Stimulated activated CD4-positive, alpha-beta T cell treated with anti-CD3 and anti-CD28 coated beads, Interleukin-12 subunit alpha, Interleukin-12 subunit beta, amount 100 ng/mL, for 4 hours (primary cell): ENCODE measurements around the gene PRKAR2B.
"Not testable (repeated sequence)": the region's sequence is repeated elsewhere in the genome, so short reads cannot be mapped to it uniquely, and the experiment has no call there.

Experiments used
- DNase-seq: peaks from one replicate; pipeline ENCODE4 v3.0.0-alpha.2; 2020

The PRKAR2B gene

DNA sequence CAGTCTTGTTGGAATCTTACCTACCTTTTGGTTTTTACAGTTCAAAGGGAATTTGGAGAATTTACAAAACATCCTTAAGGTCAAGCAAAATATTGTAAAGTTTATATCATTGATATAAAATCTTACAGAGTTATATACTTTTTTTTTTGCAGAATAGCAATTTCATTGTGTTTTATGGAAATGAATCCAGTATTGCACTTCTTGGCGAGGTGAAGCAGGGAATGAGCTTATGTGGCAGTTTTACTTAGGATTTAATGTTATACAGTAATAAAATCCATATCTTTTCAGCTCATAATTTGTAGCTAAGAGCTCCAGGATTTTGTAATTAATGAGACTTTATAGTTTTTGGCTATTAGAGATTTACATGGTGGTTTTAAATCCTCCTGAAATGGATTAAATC is 5.0 kb downstream of the PRKAR2B start:
- no peak for DNase-seq

DNA sequence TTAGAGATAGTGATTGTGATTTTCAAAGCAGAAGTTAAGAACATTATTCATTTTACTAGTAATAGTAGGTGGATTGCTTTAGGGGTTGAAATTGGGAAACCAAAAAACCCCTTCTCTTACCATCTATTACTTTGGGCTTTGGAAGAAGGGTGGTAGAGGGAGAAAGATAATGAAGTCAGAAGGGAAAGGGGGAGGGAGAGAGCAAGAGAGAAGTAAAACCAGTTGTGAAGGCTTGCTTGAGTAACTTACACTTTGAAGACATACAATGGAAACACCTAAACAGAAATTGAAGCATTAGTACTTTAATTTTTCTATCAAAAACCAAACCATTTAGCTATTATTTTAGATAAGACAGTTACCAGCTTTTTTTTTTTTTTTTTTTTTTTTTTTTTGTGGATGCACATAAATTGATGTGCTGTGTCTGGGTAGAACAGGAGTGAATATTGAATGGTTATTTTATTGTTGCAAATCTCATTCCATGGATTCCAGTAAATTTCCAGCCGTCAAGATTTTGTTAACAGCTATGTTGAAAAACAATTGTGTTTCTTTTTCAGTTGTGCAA is 5.5 kb downstream of the PRKAR2B start:
- no peak for DNase-seq

DNA sequence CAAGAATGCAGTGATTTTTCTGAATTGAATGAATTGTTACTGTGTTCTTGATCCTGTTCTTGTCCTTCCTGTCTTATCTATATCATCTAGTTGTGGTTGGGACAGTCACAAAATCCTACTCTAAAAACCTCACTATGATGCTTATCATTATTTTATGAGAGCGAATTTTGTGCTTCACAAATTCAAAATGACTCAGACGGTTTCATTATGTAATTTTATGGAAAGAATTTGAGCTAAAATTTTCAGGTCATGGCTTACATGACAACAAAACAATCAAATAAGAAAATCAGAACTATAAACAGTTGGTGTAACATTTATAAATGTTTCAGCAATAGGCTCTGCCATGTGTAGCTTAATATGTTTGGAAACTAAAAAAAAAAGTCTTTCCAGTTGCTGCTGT is 6.9 kb downstream of the PRKAR2B start:
- DNase-seq = no peak

DNA sequence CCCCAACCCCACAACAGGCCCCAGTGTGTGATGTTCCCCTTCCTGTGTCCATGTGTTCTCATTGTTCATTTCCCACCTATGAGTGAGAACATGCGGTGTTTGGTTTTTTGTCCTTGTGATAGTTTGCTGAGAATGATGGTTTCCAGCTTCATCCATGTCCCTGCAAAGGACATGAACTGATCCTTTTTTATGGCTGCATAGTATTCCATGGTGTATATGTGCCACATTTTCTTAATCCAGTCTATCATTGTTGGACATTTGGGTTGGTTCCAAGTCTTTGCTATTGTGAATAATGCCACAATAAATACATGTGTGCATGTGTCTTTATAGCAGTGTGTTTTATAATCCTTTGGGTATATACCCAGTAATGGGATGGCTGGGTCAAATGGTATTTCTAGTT is 10.5 kb downstream of the PRKAR2B start:
- DNase-seq = not testable (repeated sequence)

DNA sequence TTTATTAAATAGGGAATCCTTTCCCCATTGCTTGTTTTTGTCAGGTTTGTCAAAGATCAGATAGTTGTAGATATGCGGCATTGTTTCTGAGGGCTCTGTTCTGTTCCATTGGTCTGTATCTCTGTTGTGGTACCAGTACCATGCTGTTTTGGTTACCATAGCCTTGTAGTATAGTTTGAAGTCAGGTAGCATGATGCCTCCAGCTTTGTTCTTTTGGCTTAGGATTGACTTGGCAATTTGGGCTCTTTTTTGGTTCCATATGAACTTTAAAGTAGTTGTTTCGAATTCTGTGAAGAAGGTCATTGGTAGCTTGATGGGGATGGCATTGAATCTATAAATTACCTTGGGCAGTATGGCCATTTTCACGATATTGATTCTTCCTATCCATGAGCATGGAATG is 11.6 kb downstream of the PRKAR2B start:
- not testable (repeated sequence) for DNase-seq

DNA sequence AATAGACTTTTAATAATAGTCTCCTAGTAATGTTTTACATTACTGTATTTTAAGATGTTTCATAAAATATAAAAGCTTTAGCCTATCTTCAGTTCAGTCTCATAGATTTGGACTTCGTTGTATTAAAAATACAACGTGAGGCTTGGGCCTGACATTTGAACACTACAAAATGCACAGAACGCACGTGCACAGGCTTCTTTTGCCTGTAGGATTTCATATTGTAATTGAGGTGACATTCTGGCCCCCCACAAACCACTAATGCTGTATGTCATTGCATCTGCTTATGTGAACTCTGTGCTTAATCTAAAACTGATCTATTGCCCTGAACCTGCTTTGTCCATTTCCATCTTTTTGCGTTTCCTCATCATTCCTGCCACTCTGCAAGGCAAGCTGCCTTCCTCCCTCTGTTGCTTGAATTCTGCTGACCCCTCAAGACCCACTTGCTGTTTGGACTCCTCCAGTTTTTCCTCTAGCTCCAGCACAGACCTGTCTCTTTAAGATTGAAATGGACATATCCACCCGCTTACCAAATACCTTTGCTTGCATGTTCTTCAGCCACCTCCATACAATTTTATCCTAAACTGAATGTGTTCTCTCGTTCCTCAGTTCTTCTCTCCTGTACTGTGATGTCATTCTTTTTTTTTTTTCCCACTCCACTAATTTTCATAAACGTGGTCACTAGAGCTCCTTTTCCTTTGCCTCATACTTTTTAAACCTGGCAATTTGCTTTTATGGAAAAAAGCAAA is 12.4 kb downstream of the PRKAR2B start:
- no peak for DNase-seq

DNA sequence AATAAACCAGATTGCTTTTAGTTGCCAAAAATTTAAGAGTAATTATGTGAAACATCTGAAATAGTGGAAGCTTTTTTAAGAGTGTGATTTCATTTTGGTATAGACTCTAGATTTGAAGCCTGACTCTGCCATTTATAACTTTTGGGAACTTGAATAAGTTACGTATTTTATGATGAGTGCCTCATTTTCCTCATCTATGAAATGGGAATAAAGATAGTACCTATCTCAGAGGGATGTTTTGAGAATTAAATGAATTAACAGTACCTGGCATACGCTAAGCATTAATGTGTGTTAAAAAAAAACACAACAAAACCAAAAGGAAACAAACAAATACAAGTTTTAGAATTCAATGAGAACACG is 12.9 kb downstream of the PRKAR2B start:
- no peak for DNase-seq

DNA sequence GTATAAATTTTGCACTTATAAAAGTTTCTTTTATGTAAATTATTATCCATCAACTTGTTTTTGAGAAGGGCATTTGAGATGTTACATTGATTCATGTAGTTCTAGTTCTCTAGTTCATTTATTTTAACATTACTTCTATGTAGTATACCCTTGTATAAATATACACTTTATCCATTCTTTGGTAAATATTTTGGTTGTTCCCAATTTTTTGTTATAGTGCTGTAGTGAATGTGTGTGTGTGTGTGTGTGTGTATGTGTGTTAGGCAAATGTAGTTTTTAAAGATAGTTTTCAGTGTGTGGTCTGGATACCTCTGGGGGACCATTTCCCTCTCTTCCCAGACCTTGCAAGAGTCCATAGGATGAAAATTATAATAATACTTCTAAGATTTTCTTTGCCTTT is 15.0 kb downstream of the PRKAR2B start:
- DNase-seq = no peak

DNA sequence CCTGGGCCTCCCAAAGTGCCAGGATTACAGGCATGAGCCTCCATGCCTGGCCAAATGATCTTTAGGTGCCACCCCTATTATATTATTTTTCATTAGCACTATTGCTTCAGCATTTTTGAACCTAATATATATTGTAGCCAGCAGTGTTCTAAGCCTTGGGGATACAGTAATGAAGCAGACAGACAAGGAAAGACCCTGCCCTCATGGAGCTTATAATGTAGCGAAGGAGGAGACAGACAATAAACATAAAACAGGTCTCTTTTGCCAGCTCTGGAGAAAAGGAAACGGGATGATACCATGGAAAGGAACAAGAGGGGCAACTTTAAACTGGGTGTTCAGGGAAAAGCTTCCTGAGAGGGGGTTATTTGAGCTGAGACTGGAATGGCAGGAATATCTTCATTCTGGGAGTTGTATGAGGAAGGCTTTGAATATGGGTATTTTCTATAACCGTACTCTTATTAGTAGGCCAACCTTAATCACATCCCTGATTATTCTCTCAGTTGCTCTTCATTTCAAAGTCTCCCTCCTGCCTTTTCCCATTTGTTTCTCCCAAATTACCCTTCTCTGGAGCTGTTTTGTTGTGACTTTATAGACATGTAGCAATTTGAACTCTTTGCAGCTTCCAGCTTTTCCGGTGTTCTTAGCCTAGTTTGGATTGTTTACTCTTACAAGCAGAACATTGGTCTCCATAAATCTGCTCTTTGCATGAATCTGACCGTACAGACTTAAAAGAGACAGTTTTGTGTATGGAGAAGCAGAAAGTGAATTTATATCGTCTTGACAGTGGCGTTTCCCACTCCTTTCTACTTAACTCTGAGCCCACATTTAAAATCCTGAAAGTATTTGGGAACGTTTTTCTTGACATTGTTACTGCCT is 19.0 kb downstream of the PRKAR2B start:
- no peak for DNase-seq

DNA sequence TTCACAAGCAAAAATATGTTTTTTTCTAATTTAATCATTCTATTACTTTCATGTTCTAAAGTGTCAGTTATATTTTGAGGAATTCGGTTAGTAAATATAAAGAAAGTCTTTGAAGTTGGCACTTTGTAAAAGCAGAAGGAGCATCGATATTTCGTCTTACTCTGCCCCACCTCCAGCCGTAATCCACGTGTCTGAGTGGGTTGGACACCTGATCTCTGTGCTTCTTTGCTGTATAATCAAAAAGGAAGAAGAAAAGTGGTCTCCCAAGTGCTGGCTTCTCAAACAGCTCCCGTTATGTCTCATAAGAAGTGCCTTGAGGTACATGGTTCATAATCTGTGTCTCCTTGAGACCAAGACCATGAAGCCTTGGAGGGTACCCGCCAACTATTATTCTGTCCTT is 19.8 kb downstream of the PRKAR2B start:
- no peak for DNase-seq

DNA sequence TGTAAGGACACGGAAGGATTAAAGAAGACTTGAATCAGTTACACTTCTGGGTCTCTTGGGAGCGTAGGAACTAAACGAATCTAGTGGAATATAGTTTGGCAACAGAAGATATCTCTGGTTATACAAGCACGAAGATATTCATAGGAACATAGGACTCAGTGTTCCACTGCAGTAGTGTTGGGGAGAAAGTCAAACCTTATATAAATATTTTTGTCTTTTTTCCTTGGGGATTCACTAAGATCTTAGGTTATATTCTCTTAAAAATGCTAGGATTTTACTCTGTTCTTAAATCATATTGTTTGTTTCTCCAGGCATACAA is 21.4 kb downstream of the PRKAR2B start:
- no peak for DNase-seq

DNA sequence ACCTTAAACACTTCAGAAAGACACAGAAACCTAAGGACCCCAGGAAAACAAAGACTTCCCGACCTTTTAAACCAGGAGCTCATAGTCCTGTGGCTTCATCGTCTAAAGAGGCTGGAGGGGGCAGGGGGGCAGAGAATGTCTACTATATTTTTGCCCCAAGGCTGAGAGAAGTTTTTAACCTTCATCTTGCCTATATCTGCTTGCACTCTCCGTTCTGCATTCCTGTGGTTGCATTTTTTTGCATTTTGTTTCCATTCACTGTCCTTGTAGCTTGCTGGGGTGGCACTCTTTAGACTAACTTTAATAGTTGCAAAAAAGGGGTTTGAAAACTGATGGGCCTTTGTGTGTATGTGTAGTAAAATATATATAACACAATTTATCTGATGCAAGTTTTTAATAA is 23.7 kb downstream of the PRKAR2B start:
- DNase-seq = no peak

DNA sequence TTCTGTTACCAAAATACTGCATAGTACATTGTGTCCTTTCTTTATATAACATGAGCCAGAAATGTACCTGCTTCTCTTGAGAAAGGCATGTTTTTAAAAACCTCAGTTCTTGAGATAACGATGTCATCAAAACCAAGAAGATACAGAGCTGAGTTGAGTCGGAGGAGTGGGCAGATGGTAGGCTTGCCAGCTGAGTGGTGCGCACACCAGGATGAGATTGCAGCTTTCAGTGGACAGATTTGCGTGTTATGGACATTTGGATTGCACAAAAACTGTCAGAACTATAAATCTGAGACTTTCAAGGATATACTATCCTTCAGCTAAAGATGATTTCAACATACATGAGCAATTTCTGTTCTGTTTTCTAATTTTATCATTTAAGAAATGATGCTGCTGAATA is 25.0 kb downstream of the PRKAR2B start:
- no peak for DNase-seq

DNA sequence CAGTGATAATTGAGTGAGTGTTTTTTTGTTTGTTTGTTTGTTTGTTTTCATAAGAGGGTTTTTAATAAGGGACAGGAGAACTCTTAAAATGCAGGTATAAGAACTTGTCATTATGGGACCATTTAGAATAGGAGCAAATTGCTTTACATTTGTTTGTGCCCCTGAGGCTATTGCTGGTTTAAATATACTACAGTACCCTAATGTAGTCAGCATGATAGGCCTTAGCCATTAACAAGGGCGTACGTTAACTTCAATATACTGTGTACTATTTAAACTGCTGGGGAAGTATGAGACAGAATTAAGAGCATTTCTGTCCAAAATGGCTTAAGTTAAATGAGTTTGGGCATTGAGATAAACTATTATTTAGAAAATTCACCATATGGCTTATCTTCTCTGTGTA is 26.2 kb downstream of the PRKAR2B start:
- DNase-seq = no peak

DNA sequence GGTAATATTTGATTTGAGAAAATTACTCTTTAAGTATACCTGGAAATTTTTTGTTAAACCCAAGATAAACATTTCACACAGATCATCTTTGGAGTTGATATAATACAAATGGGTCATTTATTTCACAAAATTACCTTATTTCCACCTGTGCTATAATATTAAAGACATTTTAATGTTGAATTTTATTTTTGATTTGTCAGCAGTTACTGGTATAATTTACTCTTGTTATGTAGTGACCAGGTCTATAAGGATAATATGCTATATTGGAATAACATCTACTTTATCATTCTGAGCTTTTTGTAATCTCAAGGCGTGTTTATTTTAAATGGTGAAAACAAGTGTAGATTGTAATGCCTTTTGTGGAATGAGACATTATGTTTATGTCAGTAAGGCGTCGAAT is 26.6 kb downstream of the PRKAR2B start:
- DNase-seq = no peak

DNA sequence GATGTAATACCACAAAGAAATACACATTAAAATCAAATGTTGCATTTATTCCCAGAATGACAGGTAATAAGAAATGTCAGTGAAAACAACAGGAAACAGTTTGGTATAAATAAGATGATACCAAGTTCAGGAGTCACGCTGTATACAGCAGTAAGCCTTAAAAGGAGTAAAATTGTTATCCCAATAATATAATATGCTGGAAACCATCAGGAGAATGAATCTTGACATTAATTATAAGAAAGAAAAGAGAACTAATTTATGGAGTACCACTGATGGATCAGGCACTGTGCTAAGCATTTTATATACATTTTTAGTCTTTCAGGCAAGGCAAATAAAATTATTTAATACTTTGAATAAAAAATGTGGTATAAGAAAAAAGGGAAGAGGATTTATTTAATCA is 27.6 kb downstream of the PRKAR2B start:
- no peak for DNase-seq

DNA sequence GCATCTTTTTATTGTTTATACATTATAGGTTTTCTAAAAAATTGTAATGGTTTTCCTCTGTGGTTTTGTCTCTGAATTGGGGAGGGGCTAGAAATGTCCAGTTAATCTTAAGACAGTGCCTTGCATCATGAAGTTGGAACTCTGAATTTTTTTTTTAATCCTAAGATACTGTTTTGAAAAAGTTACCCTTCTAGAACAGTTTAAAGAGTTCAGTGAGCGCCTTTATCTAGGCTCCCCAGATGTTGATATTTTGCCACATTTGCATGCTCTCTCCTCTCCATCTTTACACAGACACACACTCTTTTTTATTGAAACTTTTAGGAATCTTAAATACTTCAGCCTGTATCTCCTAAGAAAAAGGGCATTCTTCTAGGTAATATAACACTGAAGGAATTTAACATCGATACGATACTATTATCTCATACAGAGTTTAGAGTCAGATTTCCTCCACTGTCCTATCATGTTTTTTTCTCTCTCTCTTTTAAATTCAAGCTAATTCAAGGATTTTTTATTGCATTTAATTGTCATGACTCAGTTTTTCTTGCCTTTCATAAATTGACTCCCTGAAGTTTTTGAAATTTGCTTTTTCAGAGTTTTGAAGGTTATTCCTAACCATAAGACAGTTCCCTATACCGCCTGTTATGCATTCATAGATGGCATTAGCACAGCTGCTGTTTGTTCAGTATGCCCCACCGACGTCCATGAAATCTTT is 31.5 kb downstream of the PRKAR2B start:
- DNase-seq = no peak

DNA sequence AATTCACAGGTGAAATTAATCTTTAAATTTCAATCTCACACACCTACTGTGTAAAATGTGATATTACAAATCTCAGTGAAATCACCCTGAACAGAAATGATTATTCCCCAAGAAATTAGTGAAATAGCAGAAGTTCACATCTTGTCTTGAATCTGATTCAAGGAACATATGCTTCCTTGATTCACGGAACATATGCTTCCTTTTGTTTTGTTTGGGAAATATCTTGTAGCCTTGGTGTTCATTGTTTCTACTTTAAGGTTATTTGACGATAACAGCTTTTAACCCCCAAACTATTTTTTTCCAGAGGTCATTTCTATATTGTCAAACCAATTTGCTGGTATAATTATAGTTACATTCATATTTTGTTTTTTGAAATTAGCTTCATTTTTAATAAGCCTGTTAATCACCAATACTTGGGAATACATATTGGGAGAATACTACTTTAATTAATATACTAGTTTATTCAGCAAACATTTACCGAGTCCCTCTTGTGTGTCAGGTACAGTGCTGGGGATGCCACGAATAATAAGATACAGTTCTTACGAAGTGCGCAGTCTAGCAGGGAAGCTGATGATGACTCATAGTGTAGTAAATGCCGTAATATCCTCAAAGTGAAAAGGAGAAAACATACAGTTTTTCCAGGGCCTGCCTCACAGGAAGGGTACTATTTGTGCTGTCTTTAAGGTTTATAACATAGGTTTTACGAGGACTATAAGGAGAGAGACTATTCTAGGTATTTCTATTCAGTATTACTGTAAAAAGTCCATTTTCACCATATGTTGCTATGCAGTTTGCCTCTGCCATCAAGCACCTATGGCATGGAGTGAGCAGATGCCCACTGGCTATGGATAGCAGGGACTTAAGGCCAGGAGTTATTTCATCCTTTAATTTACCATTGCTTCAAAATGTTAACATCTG is 32.5 kb downstream of the PRKAR2B start:
- DNase-seq = no peak

DNA sequence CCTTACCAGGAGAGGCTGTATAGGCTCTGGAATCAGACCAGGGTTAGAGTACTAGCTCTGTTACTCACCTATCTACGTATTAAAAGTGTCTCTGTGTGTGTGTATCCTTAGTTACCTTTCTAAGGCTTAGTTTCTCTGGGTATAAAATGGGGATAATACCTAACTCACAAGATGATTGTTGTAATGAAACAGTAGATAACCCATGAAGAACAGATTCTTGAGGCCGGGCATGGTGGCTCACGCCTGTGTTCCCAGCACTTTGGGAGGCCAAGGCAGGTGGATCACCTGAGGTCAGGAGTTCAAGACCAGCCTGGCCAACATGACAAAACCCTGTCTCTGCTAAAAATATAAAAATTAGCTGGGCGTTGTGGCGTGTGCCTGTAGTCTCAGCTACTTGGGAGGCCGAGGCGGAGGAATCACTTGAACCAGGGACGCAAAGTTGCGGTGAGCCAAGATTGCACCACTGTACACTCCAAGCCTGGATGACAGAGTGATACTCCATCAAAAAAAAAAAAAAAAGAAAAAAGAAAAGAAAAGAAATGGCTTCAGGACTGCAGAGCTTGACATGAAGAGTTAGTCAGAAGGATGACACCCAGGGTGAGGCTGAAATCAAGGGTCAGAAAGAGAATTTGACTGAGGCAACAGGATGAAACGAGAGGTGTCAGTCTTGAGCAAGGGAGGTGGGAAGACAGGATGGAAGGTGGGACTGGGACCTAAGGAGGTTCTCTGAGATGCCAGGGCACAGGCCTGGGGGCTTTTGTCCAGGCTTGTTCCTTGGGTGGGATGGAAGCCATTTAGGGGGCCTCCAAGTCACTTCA is 33.4 kb downstream of the PRKAR2B start:
- no peak for DNase-seq

DNA sequence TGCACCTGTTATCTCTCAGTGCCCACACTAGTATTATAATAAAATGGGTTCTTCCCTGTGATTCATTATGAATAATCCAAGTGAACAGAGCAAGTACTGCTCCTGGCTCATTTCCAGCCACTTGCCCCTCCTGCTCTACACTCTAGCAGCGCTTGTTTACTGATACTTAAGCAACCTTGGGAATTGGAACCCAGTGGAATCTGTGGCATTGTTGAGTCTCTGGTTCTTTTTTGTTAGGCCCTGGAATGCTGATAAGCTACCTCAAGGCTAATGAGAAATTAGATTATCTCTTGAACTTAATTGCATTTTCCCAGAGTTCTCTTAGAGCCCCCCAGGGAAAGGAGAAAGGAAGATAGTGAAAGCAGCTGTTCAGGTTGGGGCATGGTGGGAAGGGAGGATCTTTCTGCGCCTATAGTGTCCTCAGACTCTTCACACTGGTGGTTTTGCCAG is 34.0 kb downstream of the PRKAR2B start:
- DNase-seq = no peak

DNA sequence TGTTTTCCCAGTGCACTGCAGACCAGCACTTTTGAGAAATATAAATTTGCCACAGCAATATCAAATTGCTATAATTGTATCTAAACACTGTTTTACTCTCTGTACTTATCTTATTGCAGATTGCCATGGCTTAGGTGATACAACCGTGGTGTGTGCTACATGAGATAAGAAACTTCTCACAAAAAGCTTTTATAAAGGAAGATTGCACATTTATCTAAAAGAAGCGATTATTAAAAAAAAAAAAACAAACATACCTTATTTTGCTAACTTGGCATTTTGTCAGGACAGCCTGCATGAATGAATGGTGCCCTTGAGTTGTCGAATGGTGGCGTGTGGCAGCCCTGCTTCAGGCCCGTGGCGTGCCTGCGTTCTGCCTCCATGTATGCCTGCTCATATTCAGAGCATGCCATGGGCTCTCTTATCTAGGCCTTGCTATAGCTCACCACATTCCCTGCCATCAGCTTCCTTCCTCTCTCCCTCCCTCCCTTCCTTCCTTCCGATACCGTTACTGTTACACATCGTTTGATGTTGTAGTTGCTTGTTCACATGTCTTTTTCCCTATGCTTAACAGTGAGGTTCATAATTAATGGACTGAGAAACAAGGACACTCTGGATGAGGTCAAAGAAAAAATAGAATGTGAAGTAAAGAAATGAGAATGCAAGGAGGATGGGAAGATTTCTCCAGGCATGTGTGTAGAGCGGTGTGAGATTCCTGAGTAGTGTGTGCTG is 34.9 kb downstream of the PRKAR2B start:
- DNase-seq = no peak
